Upper lobe of left lung (tissue), 4 donors: ENCODE results near the gene PDF.

ENCODE experiments used
- EP300 ChIP-seq, 4 donors: sonication (generic); formaldehyde crosslinking; IDR thresholded peaks; one replicate each; pipeline ENCODE4 v1.5.1; 2017; ENCODE audit warnings: antibody characterized with exemption in 4 of 4, control low read depth in 2 of 4
- POLR2A ChIP-seq, 4 donors: fragments of 450-650 bp; IDR thresholded peaks; one replicate each; pipeline ENCODE4 v1.5.1; 2016 to 2017; ENCODE audit warnings: antibody characterized with exemption in 4 of 4, mild to moderate bottlenecking in 2 of 4
- POLR2AphosphoS5 ChIP-seq, 2 donors: sonication (generic); formaldehyde crosslinking; IDR thresholded peaks; one replicate each; pipeline ENCODE4 v1.5.1; 2017; ENCODE audit warnings: antibody characterized with exemption in 2 of 2
- TF ChIP-seq, protein P1 (sequence below), 6 experiments: fragments of 450-650 bp in 4 of 6; fragments of 200-600 bp in 2 of 6; sonication (generic) in 2 of 6; IDR thresholded peaks; one replicate each; pipeline ENCODE4 v1.5.1; 2016 to 2019; ENCODE audit warnings: antibody characterized with exemption in 6 of 6

GRCh38 chr16:69301861-69302260 is 28.5 kb downstream of the PDF start:
- TF ChIP-seq, protein P1, sequence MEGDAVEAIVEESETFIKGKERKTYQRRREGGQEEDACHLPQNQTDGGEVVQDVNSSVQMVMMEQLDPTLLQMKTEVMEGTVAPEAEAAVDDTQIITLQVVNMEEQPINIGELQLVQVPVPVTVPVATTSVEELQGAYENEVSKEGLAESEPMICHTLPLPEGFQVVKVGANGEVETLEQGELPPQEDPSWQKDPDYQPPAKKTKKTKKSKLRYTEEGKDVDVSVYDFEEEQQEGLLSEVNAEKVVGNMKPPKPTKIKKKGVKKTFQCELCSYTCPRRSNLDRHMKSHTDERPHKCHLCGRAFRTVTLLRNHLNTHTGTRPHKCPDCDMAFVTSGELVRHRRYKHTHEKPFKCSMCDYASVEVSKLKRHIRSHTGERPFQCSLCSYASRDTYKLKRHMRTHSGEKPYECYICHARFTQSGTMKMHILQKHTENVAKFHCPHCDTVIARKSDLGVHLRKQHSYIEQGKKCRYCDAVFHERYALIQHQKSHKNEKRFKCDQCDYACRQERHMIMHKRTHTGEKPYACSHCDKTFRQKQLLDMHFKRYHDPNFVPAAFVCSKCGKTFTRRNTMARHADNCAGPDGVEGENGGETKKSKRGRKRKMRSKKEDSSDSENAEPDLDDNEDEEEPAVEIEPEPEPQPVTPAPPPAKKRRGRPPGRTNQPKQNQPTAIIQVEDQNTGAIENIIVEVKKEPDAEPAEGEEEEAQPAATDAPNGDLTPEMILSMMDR (IDR thresholded peaks at IDR 0.05): no peak
- TF ChIP-seq EP300 (IDR thresholded peaks at IDR 0.05) (no peak), POLR2A (IDR thresholded peaks at IDR 0.05) (no peak), POLR2AphosphoS5 (IDR thresholded peaks at IDR 0.05) (no peak)
